ENCODE results near the gene MYL6B. TPM values are rescaled to one million over a fixed set of nuclear protein-coding genes. Genes with fewer than 3 reads are reported as not detected.

The MYL6B gene
- total and polyA plus RNA-seq, 2 donors (not counting 3 experiments of a cell fraction or from before 2014, with no cell fraction given), result 135 to 185 TPM

GRCh38 chr12:56105609-56105902, 46.8 kb upstream of the MYL6B start:
- CTCF ChIA-PET, result interaction anchor here (0.8 to 5.3 kb wide), 8 partner anchors 10 to 366 kb away, joined by 3 to 59 read pairs (median 16); partner anchors contain the start of genes ERBB3 and ZC3H10
- BruUV-seq (replicated peaks), result no TSS peak
- no peak for DNase-seq (ENCODE audit: low read depth, low spot score)

More at GRCh38 chr12:56105609-56105902, 46.8 kb upstream of the MYL6B start:
- Histone ChIP-seq H3K9me1 (replicated peaks; ENCODE audit: control insufficient read depth, extremely low read depth, insufficient read depth, low read length) (no peaks in the 10 kb centered on the region), H3K9ac (replicated peaks; ENCODE audit: extremely low read depth, insufficient read depth, low read length) (peak overlapping the region; percentile 70), H3K9me3 (replicated peaks; ENCODE audit: control insufficient read depth, insufficient read depth, low read length) (no peaks in the 10 kb centered on the region), H2AFZ (ENCODE audit: low read depth, low read length) (no peak overlapping the region), H3K4me3 (replicated peaks in 1 of 3; ENCODE audit: insufficient read depth in 1 of 3, low read depth in 1 of 3, low read length in 3 of 3) (peak overlapping the region; percentile 49 to 85 (median 68)), H3K4me2 (ENCODE audit: insufficient read depth, low read length) (peak overlapping the region; percentile 85), H3K79me2 (ENCODE audit: control insufficient read depth, insufficient read depth, low read length) (peaks cover 35% of the 10 kb centered on the region), H3K4me1 (ENCODE audit: control insufficient read depth, extremely low read depth, insufficient read depth, low read length) (peaks cover 20% of the 10 kb centered on the region), H4K20me1 (replicated peaks; ENCODE audit: control insufficient read depth, extremely low read depth, insufficient read depth, low read length) (no peaks in the 10 kb centered on the region), H3K27ac (ENCODE audit: insufficient read depth, low read depth, low read length) (no peak overlapping the region), H3K27me3 (ENCODE audit: control insufficient read depth in 2 of 2, insufficient read depth in 2 of 2, low read length in 2 of 2) (peaks cover 0 to 6% of the 10 kb centered on the region in 2 experiments), H3K36me3 (ENCODE audit: control insufficient read depth in 2 of 2, extremely low read depth in 1 of 2, insufficient read depth in 2 of 2, low read length in 2 of 2) (peaks cover 16 to 18% of the 10 kb centered on the region in 2 experiments)
- POLR2A ChIA-PET, result interaction anchor here (0.6 to 3.3 kb wide), 2 partner anchors 11 to 282 kb away, joined by 3 to 37 read pairs; partner anchors contain the start of genes RPL41 and ZC3H10
- TF ChIP-seq GATA2 (IDR thresholded peaks at IDR 0.05; ENCODE audit: insufficient read depth, insufficient read length, low read depth, low read length), result no peak
- no peak for TF ChIP-seq CTCF (IDR thresholded peaks at IDR 0.05; ENCODE audit: extremely low read depth in 1 of 2, insufficient read depth in 1 of 2, low read depth in 1 of 2, low read length in 2 of 2)
- no peak for TF ChIP-seq EZH2 (IDR thresholded peaks at IDR 0.05; ENCODE audit: borderline replicate concordance, low read depth, low read length, severe bottlenecking)
- no peak for TF ChIP-seq POLR2AphosphoS5 (IDR thresholded peaks at IDR 0.05; ENCODE audit: insufficient read depth, low read depth, low read length)
- TF ChIP-seq MYC (IDR thresholded peaks at IDR 0.05; ENCODE audit: low read depth, low read length), result no peak
- no peak for TF ChIP-seq MAX (IDR thresholded peaks at IDR 0.05; ENCODE audit: insufficient read depth, insufficient read length)
- no peak for TF ChIP-seq POLR2A (IDR thresholded peaks at IDR 0.05; ENCODE audit: low read depth, low read length)
- TF ChIP-seq FOS (IDR thresholded peaks at IDR 0.05; ENCODE audit: borderline replicate concordance, insufficient read depth, low read length), result no peak
- TF ChIP-seq JUN (IDR thresholded peaks at IDR 0.05; ENCODE audit: borderline replicate concordance, insufficient read depth, insufficient read length, low read depth), result no peak
- FAIRE-seq, result no peak
- dilution Hi-C loops (cut with MboI; ENCODE audit: extremely low pct_ligation_motif_present, low sequenced_read_pairs), result no loop called here
- intact Hi-C loops (cut with micrococcal nuclease), result loop anchor here (1.0 to 2.0 kb wide), 2 partner anchors 276 to 367 kb away; partner anchors contain the start of gene DNAJC14
